A673 (cell line): ENCODE results near the gene TTLL1.

Experiments used
- CTCF ChIP-seq: fragments of 300-800, 200-600 bp; sonication (generic); conservative IDR thresholded peaks from 2 replicates; pipeline ENCODE4 v1.5.1; 2017; ENCODE audit warnings: low read depth, mild to moderate bottlenecking, antibody characterized with exemption, low read length, moderate library complexity, mixed read lengths
- EZH2 ChIP-seq: fragments of 200-600 bp; sonication (generic); IDR thresholded peaks from 2 replicates; pipeline ENCODE4 v1.6.1; 2017; ENCODE audit warnings: borderline replicate concordance, low read depth, mild to moderate bottlenecking, mixed read lengths, antibody characterized with exemption, low read length; ENCODE audit not compliant: poor library complexity, severe bottlenecking

GRCh38 chr22:43007519-43008102, 81.6 kb downstream of the TTLL1 start:
- TF ChIP-seq CTCF = no peak
- TF ChIP-seq EZH2 = no peak
